ENCODE results near the gene KLHL36.

DNA sequence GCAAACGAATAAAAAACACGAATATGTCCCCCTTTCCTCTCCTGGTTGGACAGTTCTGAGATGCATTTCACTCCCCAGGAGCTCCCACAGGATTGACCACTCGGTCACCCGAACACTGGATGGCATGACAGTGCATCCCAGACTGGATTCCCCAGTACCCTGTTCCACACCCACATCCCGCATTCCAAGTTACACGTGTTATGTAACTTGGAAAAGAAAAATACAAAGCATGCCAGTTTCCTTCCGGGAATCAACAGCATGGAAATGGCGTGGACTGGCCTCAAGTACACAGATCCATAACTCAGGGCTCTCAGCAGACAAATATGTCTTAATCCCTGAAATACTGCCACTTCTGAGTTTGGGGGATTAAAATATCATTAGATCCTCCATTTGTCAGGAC is 12.6 kb upstream of the KLHL36 start:
- TF ChIP-seq, protein P1, sequence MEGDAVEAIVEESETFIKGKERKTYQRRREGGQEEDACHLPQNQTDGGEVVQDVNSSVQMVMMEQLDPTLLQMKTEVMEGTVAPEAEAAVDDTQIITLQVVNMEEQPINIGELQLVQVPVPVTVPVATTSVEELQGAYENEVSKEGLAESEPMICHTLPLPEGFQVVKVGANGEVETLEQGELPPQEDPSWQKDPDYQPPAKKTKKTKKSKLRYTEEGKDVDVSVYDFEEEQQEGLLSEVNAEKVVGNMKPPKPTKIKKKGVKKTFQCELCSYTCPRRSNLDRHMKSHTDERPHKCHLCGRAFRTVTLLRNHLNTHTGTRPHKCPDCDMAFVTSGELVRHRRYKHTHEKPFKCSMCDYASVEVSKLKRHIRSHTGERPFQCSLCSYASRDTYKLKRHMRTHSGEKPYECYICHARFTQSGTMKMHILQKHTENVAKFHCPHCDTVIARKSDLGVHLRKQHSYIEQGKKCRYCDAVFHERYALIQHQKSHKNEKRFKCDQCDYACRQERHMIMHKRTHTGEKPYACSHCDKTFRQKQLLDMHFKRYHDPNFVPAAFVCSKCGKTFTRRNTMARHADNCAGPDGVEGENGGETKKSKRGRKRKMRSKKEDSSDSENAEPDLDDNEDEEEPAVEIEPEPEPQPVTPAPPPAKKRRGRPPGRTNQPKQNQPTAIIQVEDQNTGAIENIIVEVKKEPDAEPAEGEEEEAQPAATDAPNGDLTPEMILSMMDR (conservative IDR thresholded peaks at IDR 0.05; ENCODE audit: low read depth, low read length): no peak
- TF ChIP-seq EZH2 (IDR thresholded peaks at IDR 0.05; ENCODE audit: borderline replicate concordance, low read depth, low read length, poor library complexity, severe bottlenecking): no peak

Measured in A673 (cell line).